ENCODE data around the gene GRK5.
"Not testable (repeated sequence)": the region's sequence is repeated elsewhere in the genome, so short reads cannot be mapped to it uniquely, and the experiment has no call there.

GRK5 gene

DNA sequence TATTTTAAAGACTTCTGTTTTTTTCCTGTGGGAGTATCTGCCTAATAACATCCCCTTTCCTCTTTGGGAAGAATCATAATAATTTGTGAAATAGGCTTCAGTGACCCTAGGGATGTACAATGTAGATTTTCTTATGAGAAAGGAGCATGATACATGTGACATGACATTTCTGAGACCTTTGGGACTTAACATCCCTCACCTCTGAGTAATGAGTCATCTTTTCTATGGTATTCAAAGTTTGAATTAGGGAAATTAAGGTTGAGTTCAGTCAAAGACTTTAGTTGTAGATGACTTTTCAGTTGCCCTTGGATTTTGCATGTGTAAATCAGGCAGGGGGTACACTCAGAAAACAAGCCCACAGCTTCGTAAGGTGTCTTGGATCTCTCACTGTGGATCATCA lies 14.3 kb downstream of the GRK5 start:
- DNase-seq (ENCODE audit: low read depth in 3 of 3), result no peak

DNA sequence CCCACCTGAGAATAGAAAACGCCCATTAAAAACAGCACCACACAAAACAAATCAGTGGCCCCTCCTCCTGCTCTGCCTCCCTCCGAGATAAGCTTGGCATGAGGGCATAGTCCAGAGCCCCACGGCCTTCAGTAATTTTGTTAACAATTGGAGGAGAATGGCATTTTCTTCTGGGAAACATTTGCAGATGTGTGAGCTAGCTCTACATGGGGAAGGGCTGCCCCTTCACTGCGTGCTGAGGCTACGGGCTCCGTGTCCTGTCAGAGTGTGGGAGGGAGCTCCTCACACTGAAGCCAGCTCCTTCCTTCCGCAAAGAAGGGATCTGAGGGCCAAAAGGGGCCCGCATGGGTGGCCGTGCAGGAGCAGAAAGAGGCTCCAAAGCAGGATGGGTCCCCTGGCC lies 15.2 kb downstream of the GRK5 start:
- no peak for DNase-seq (ENCODE audit: low read depth in 3 of 3)

DNA sequence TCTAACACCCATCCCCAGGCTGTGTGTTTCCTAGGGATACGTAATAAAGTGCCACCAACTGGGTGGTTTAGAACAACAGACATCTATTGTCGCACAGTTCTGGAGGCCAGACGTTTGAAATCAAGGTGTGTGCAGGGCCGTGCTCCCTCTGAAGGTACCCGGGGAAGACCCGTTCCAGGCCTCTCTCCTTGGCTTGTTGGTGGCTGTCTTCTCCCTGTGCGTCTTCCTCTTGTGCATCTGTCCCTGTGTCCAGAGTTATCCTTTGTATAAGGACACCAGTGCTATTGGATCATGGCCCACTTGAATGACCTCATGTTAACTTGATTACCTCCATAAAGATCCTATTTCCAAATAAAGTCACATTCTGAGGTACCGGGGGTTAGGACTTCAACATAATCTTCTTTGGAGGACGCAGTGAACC lies 15.6 kb downstream of the GRK5 start:
- DNase-seq (ENCODE audit: low read depth in 3 of 3), result no peak

DNA sequence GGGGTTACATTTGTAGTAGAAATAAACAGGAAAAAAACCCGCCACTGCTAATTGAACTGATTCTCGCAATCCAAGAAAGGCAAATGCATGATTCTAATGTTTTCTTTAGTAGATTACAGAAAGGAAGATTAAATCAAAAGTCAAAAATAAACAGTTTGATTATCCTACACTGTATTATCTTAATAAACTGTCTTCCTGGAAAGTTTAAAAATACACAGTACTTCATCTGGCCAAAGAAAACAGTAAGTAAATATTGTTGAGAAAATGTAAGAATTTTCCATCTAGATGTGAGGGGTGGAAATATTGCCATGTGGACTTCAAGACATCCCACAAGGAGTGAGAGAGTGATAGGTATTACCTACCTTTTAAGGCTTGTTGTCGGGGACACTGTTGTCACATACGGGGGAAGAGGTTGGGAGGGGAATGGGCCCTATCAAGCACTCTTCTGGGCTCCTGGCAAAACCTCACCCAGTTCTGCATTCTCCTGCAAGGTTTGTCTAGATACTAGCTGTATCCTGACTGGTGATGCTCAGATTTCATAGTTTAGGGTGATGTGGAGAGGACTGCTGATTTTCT lies 17.8 kb downstream of the GRK5 start:
- DNase-seq (ENCODE audit: low read depth in 3 of 3), result no peak

DNA sequence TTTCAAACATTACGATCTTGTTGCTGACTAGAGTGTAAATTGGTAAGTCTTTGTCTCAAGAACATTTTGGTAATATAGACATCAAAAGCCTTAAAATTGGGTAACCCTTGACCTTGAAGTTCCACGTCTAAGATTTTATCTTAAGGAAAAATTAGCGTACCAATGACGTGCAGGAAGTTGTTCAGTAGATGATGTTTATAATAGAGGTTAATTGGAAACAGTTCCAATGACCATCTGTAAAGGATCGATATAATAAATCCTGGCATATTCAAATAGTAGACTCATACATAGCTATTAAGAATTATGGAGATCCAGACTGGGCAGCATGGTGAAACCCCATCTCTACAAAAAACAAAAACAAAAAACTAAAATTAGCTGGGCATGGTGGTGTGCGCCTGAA lies 20.5 kb downstream of the GRK5 start:
- no peak for DNase-seq (ENCODE audit: low read depth in 3 of 3)

DNA sequence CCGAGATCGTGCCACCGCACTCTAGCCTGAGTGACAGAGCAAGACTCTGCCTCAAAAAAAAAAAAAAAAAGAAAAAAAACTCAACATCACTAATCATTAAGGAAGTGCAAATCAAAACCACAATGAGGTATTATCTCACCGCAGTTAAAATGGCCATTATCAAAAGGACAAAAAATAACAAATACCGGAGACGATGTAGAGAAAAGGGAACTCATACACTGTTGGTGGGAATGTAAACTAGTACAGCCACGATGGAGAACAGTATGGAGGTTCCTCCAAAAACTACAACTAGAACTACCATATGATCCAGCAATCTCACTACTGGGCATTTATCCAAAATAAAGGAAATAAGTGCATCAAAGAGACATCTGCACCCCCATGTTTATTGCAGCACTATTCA lies 24.3 kb downstream of the GRK5 start:
- no peak for DNase-seq (ENCODE audit: low read depth in 3 of 3)

DNA sequence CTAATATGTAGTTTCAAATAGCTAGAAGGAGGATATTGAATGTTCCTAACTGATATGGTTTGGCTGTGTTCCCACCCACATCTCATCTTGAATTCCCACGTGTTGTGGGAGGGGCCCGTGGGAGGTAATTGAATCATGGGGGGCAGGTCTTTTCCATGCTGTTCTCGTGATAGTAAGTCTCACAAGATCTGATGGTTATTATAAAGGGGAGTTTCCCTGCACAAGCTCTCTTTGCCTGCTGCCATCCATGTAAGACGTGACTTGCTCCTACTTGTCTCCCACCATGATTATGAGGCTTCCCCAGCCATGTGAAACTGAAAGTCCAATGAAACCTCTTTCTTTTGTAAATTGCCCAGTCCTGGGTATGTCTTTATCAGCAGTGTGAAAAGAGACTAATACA lies 25.1 kb downstream of the GRK5 start:
- peak in 2 of 3 experiments; percentile 25 to 35 for DNase-seq (ENCODE audit: low read depth in 3 of 3)

DNA sequence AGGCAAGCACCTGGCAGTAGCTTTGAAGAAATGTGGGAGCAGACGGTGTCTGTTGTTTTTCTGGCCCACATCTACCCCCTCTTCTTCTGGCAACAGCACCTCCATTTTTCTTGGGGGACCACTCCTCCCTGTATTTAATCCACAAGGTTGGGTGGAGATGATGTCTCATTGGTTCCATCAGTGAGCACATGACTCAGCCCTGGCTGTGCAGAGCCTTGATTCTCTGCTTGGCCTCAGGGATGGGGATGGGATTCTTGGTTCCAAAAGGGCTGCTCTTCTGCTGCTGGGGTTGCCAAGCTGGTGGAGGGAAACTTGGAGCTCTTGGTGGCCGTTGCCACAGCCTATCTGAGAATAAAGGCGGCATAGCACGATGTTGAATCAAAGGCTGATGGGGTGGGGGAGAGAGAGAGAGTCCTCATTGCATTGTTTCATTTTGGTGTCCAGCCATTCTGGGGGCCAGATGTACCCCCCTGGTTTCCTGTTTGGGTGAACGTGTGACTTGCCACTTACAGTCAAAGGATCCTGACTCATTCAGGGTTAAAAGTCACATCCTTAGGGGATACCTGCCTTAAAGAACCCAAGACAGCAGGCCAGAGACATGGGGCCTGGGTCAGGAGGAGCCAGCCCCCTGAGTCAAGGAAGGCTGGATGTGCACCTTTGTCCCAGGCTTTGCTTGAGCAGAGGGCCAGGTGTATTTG lies 25.9 kb downstream of the GRK5 start:
- DNase-seq (ENCODE audit: low read depth in 3 of 3), result no peak

DNA sequence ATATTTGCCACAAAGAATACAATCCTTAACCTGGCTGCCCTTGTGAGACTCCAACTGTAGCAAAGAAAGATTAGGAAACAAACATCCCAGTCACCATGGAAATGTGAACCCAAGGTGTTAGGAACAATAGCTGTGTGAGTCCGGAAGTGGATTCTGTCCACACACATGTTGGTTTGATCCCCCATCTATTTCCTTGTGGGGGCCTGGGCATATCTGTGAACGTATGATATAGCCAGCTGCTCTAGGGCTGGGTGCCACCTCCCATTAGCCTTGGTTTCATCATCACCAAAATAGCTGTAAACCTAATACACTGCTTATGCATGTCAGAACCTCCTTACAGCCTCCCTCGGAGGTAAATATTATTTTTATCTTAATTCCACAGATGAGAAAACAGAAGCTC lies 26.4 kb downstream of the GRK5 start:
- no peak for DNase-seq (ENCODE audit: low read depth in 3 of 3)

DNA sequence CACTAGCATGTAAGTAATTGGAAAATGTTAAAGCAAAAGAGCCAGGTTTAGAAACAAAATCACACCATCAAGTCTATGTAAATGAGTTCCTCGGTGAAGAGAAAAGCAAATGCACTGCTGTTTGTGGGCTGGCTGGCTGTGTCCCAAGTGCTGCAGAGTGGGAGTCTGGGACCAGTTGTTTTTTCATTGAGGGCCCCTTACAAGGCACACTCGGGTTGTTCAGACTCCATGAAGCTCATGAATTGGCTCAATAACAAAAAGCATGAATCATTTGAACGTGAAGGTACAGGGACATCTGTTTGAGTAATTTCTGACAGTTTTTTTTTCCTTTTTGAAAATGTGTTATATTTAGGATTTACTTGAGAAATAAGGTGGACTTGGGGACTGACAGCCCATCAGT lies 28.0 kb downstream of the GRK5 start:
- DNase-seq (ENCODE audit: low read depth in 3 of 3), result no peak

DNA sequence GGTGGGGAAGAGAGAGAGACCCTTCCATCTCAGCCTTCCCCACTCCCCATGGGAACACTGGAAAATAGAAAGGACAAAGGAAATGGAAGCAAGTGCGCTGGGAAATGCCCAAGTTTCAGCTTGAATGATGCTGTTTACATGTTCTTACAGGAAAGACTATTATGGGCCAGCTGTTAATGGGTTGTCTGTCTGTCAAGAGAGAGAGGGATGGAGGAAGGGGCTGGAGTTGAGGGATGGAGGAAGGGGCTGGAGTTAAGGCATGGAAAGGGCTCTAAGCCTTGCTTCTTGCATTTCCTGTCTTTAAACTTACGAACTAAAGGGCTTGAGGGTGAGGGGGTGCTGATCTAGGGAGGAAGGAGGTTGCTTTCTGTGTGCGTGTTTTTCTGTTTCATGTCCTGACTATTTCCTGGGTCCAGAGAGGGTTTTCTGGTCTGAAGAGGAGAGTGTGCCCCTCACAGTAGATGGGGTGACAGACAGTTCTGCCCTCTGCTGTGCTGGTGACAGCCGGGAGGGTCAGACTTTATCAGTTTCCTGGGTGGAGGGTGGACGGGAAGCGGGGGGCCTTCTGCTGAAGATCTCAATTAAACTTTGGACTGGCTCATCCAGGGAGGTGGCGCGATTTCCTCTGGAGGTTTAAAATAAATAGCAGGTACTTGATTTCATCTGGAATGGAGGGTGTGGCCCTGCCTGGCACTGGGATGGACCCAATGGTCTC lies 30.5 kb downstream of the GRK5 start:
- no peak for DNase-seq (ENCODE audit: low read depth in 3 of 3)

DNA sequence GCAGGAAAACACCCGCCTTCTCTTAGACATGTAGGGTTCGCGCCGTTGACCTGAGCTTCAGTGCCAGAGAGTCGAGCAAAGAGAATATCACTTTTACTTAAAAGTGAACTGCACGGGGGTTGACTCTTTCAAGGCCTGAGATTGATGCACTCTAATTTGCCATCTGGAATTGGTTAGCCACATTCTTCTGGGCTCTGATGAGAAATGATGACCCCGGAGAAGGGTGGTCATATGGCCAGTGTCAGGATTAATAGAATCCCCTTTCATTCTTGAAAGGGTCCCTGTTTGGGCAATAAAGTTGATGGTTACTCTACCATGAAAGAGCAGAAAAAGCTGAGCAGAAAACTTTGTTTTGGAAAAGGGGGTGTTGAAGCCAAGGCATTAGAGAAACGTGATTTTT lies 31.2 kb downstream of the GRK5 start:
- no peak for DNase-seq (ENCODE audit: low read depth in 3 of 3)

DNA sequence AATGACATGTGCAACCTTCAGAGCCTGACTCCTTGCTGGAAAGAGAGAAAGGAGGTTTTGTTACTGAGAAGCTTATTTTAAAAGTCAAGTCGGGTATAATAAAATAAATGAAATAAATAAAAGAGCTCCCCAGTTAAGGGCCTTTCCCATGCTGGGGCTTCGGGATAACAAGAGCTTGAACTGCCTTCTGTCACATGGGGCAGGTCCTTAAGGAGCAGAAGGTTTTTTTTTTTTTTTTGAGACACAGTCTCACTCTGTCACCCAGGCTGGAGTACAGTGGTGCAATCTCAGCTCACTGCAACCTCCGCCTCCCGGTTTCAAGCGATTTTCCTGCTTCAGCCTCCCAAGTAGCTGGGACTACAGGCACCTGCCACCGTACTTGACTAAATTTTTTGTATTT lies 31.6 kb downstream of the GRK5 start:
- DNase-seq (ENCODE audit: low read depth in 3 of 3), result not testable (repeated sequence)

DNA sequence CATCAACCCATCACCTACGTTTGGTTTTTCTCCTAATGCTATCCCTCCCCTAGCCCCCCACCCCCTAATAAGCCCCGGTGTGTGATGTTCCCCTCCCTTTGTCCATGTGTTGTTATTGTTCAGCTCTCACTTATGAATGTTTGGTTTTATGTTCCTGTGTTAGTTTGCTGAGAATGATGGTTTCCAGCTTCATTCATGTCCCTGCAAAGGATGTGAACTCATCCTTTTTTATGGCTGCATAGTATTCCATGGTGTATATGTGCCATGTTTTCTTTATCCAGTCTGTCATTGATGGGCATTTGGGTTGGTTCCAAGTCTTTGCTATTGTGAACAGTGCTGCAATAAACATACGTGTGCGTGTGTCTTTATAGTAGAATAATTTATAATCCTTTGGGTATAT lies 32.3 kb downstream of the GRK5 start:
- not testable (repeated sequence) for DNase-seq (ENCODE audit: low read depth in 3 of 3)

DNA sequence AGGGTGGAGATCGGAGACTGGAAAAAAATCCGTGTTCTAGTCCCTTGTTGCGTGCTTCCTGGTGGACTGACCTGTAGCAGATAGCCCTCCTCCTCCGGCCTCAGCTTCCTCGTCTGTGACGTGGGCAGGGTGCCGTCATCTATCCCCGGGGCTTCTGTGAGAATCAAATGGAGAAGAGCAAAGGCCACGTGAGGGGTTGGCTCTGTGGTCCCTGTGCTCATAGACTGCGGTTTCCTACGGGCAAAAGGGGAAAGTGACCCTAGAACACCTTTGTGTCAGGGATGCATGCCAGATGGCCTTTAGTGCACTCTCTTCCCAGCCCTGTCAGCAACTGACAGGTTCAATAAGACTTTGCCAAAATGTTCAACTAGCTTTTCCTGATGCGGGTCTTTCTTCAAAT lies 33.7 kb downstream of the GRK5 start:
- DNase-seq (ENCODE audit: low read depth in 3 of 3), result no peak

DNA sequence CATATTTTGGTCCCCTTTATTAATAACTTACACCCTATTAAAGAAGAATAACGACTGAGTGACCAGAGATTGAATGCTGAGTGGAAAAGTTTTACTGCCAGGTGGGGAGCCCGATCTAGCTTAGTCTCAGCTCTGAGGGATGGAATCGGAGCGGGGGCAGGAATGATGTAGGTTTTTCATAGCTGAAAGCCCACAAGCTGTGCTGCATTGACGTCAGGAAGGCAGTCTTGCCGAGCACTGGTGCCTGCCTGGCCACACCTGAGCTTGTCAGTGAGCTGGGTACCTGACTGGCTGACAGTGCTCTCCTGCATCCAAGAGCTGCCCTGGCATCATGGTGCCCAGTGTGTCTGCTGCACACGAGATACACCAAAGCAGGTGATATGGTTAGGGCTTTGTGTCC lies 34.8 kb downstream of the GRK5 start:
- no peak for DNase-seq (ENCODE audit: low read depth in 3 of 3)

DNA sequence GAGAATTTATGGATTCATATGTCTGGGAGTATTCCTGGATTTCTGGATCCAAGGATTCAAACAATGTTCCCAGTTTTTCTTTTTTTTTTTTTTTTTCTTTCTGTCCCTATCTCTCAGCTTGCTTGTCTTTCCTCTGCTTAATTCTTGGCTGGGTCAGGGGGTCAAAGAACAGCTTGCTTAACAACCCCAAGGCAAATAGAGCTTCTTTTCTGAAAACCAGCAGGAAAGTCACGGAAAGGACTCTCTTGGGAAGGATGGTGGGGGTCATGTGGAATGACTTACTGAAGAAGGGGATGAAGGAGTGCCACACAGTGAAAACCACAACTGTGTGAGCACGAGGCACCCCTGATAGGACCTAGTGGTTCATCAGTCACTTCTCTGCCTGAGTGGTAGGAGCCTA lies 36.1 kb downstream of the GRK5 start:
- DNase-seq (ENCODE audit: low read depth in 3 of 3), result no peak

DNA sequence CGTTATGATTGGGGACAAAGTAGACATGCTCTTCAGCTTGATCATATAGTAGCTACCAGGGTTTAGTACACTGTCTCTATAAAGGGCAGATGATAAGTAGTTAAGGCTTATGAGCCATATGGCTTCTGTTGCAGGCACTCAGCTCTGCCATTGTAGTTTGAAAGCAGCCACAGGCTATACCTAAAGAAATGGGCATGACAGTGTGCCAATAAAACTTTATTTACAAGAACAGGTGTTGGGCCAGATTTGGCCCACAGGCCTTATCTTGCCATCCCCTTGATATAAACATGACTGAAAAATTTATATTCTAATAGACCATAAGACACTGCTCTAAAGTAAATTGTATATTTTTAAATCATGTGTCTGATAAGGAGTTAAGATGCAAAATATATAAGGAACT lies 36.6 kb downstream of the GRK5 start:
- DNase-seq (ENCODE audit: low read depth in 3 of 3), result no peak

DNA sequence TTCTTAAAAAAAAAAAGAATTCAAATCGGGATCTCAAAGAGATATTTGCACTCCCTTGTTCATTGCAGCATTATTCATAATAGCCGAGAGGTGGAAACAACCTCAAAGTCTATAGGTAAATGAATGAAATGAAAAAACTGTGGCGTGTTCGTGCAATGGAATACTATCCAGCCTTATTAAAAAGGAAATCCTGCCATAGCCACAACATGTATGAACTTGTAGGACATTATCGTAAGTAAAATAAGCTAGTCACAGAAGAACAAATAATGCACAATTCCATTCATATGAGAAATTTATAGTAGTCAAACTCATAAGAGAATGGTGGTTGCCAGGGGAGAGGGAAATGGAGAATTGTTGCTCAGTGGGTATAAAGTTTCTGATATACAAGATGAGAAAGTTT lies 37.9 kb downstream of the GRK5 start:
- DNase-seq (ENCODE audit: low read depth in 3 of 3), result no peak

DNA sequence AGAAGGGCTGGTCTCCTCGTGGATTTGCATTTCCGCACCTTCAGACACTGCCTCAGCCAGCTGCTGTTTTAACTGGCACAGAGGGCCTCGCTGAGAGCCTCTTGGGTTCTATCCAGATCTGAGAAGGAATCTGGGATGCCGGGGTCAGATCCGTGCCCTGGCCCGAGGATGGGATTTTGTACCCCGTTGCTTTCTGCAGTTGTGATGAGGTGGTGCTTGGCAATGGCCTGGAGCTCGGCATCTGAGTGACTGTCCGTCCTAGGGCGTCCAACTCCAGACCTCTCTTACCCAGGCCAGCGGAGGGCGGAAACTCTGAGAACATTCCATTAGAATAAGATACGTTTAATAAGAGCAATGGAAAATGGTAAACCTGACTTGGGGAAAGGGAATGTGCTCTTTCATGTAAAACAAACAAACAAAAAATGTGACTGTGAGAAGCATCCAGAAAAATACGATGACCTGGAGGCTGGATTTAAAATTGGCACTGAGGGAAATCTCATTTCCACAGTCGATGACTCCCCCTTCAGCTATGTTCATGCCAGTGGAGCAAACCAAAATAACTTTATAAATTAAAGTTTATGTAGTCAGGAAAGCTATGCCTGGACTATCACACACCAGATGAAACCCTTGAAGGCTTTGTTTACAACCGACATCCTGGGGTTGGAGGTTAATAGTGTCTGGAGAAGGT lies 39.6 kb downstream of the GRK5 start:
- DNase-seq (ENCODE audit: low read depth in 3 of 3), result no peak

DNA sequence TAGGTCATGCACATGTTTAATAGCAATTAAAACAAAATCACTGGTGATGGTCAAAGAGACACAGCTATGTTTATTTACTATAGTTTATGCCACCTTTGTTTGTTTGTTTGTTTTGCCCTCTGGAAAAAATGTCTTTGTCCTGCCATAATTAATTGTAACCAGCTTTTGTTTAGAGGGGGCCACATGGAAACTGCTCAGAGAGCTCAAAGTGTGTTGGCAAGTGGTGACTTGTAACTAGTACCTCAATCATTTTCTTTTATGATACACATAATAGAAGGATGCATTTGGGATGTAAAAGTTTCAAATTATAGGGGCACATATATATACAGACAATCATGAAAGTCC lies 40.2 kb downstream of the GRK5 start:
- DNase-seq (ENCODE audit: low read depth in 3 of 3), result no peak

DNA sequence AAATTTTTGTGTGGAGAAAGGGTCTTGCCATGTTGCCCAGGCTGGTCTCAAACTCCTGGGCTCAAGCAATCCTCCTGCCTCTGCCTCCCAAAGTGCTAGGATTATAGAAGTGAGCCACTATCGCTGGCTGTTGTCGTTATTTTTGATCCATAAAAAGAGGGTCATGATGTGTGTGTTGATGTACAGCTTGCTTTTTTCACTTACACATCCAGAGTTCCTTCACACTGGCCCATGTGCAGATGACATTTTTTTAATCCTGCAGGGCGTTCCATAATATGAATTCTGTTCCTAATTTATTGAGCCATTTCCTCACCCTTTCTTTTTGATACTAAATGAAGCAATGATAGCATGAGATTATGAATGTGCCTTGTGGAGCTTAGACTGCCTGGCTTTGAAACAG lies 40.8 kb downstream of the GRK5 start:
- DNase-seq (ENCODE audit: low read depth in 3 of 3), result no peak

DNA sequence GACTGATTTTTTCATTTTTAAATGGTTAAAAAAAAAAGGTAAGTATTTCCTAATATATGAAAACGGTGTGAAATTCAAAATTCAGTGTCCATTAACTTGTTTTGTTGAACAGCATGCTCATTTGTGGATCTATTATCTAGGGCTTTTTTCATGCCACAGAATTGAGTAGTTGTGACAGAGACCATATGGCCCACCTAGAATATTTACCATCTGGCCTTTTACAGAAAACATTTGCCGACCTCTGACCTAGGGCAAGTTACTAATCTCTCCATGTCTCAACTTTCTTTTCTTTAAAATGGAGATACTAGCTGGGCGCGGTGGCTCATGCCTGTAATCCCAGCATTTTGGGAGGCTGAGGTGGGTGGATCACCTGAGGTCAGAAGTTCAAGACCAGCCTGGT lies 41.3 kb downstream of the GRK5 start:
- DNase-seq (ENCODE audit: low read depth in 3 of 3), result no peak

Data from stimulated activated CD4-positive, alpha-beta T cell treated with anti-CD3 and anti-CD28 coated beads, TNF-alpha, amount 100 ng/mL, for 4 hours (primary cell).